ENCODE results near the gene PLA2G7.

Gene PLA2G7

GRCh38 chr6:46760925-46761324 lies 25.8 kb upstream of the PLA2G7 start:
- Histone ChIP-seq H3K4me3 (replicated peaks; ENCODE audit: low read depth, low read length) (no peak overlapping the region), H3K27me3 (replicated peaks; ENCODE audit: control insufficient read depth, insufficient read depth, low read length) (peaks cover 1% of the 10 kb centered on the region; the same call in 1 of the 2 replicates), H3K36me3 (ENCODE audit: control insufficient read depth, insufficient read depth, low read length) (no peaks in the 10 kb centered on the region)
- TF ChIP-seq CTCF (IDR thresholded peaks at IDR 0.05; ENCODE audit: insufficient read depth, low read length, poor library complexity, severe bottlenecking) = no peak
- no peak for DNase-seq (ENCODE audit: extremely low read depth, insufficient read length)

- no peak for DNase-seq (ENCODE audit: extremely low read depth, insufficient read length)
- TF ChIP-seq CTCF (IDR thresholded peaks at IDR 0.05; ENCODE audit: insufficient read depth, low read length, poor library complexity, severe bottlenecking) = no peak
- H3K4me3 ChIP-seq (replicated peaks; ENCODE audit: low read depth, low read length) = no peak overlapping the region
Measured at GRCh38 chr6:46758960-46759753, 24.0 kb upstream of the PLA2G7 start.

GRCh38 chr6:46757214-46757596 lies 22.0 kb upstream of the PLA2G7 start:
- H3K4me3 ChIP-seq (replicated peaks; ENCODE audit: low read depth, low read length) = no peak overlapping the region
- H3K27me3 ChIP-seq (replicated peaks; ENCODE audit: control insufficient read depth, insufficient read depth, low read length) = peaks cover 1% of the 10 kb centered on the region; the same call in 1 of the 2 replicates
- no peak for TF ChIP-seq CTCF (IDR thresholded peaks at IDR 0.05; ENCODE audit: insufficient read depth, low read length, poor library complexity, severe bottlenecking)
- H3K36me3 ChIP-seq (ENCODE audit: control insufficient read depth, insufficient read depth, low read length) = no peaks in the 10 kb centered on the region
- DNase-seq (ENCODE audit: extremely low read depth, insufficient read length) = no peak

More at GRCh38 chr6:46758960-46759753, 24.0 kb upstream of the PLA2G7 start:
- Histone ChIP-seq H3K36me3 (ENCODE audit: control insufficient read depth, insufficient read depth, low read length) (no peaks in the 10 kb centered on the region), H3K27me3 (replicated peaks; ENCODE audit: control insufficient read depth, insufficient read depth, low read length) (peaks cover 1% of the 10 kb centered on the region; the same call in 1 of the 2 replicates)

- no peak overlapping the region for H3K4me3 ChIP-seq (replicated peaks; ENCODE audit: low read depth, low read length)
- no peak for DNase-seq (ENCODE audit: extremely low read depth, insufficient read length)
- no peak for TF ChIP-seq CTCF (IDR thresholded peaks at IDR 0.05; ENCODE audit: insufficient read depth, low read length, poor library complexity, severe bottlenecking)
- no peaks in the 10 kb centered on the region for H3K36me3 ChIP-seq (ENCODE audit: control insufficient read depth, insufficient read depth, low read length)
- peaks cover 1% of the 10 kb centered on the region; the same call in 1 of the 2 replicates for H3K27me3 ChIP-seq (replicated peaks; ENCODE audit: control insufficient read depth, insufficient read depth, low read length)
Measured at GRCh38 chr6:46756469-46757213, 21.5 kb upstream of the PLA2G7 start.

GRCh38 chr6:46755865-46756264 lies 20.7 kb upstream of the PLA2G7 start:
- no peak for DNase-seq (ENCODE audit: extremely low read depth, insufficient read length)
- Histone ChIP-seq H3K27me3 (replicated peaks; ENCODE audit: control insufficient read depth, insufficient read depth, low read length) (peaks cover 1% of the 10 kb centered on the region; the same call in 1 of the 2 replicates), H3K36me3 (ENCODE audit: control insufficient read depth, insufficient read depth, low read length) (no peaks in the 10 kb centered on the region), H3K4me3 (replicated peaks; ENCODE audit: low read depth, low read length) (no peak overlapping the region)
- no peak for TF ChIP-seq CTCF (IDR thresholded peaks at IDR 0.05; ENCODE audit: insufficient read depth, low read length, poor library complexity, severe bottlenecking)

Data from GM06990 (cell line).